HG02938 (cell line): ENCODE measurements around the gene ALB.

Source experiments
- ATAC-seq: cut with Tn5 transposase; IDR thresholded peaks from one replicate; pipeline ENCODE4 v1.9.1; 2021; ENCODE audit warnings: mild to moderate bottlenecking, moderate library complexity; ENCODE audit not compliant: unreplicated experiment

ALB gene

GRCh38 chr4:73429118-73429517 is 25.0 kb downstream of the ALB start:
- ATAC-seq: no peak

GRCh38 chr4:73429826-73430587 is 25.9 kb downstream of the ALB start:
- no peak for ATAC-seq

- no peak for ATAC-seq
Measured at GRCh38 chr4:73431813-73432168, 27.7 kb downstream of the ALB start.

- ATAC-seq: no peak
Measured at GRCh38 chr4:73432169-73433000, 28.3 kb downstream of the ALB start.

GRCh38 chr4:73433140-73433539 is 29.1 kb downstream of the ALB start:
- ATAC-seq: no peak

GRCh38 chr4:73434311-73434710 is 30.2 kb downstream of the ALB start:
- peak; percentile 58 for ATAC-seq

GRCh38 chr4:73435984-73436383 is 31.9 kb downstream of the ALB start, which contains the start of gene AFP:
Gene AFP (plus strand): TSS chr4:73436221. CDS start chr4:73436263, 42 bp downstream.
- ATAC-seq: no peak

- ATAC-seq: no peak
Measured at GRCh38 chr4:73436674-73437557, 32.8 kb downstream of the ALB start.

GRCh38 chr4:73437558-73437956 is 33.5 kb downstream of the ALB start:
- ATAC-seq: no peak

GRCh38 chr4:73438048-73438447 is 34.0 kb downstream of the ALB start:
- no peak for ATAC-seq

GRCh38 chr4:73438582-73439215 is 34.6 kb downstream of the ALB start:
- no peak for ATAC-seq

GRCh38 chr4:73439445-73439844 is 35.4 kb downstream of the ALB start:
- ATAC-seq: no peak

- ATAC-seq: no peak
Measured at GRCh38 chr4:73439991-73440390, 35.9 kb downstream of the ALB start.

GRCh38 chr4:73440653-73441052 is 36.6 kb downstream of the ALB start:
- no peak for ATAC-seq

GRCh38 chr4:73442275-73442674 is 38.2 kb downstream of the ALB start:
- ATAC-seq: no peak

- no peak for ATAC-seq
Measured at GRCh38 chr4:73443224-73443623, 39.1 kb downstream of the ALB start.

- no peak for ATAC-seq
Measured at GRCh38 chr4:73445383-73446335, 41.6 kb downstream of the ALB start.

GRCh38 chr4:73446336-73446938 is 42.4 kb downstream of the ALB start:
- ATAC-seq: peak; percentile 99

GRCh38 chr4:73447671-73448070 is 43.6 kb downstream of the ALB start:
- no peak for ATAC-seq
